Ishikawa (cell line): Measurements from ENCODE around the gene NEK8.

ENCODE experiments used
- CEBPB ChIP-seq: IDR thresholded peaks from 2 replicates; pipeline ENCODE4 v1.6.1; 2012
- CREB1 ChIP-seq: IDR thresholded peaks from 2 replicates; pipeline ENCODE4 v1.6.1; 2012; ENCODE audit warnings: low read depth
- EP300 ChIP-seq: IDR thresholded peaks from 2 replicates; pipeline ENCODE4 v1.6.1; 2012; ENCODE audit warnings: borderline replicate concordance
- RAD21 ChIP-seq: IDR thresholded peaks from 2 replicates; pipeline ENCODE4 v1.6.1; 2012; ENCODE audit warnings: low read depth
- REST ChIP-seq: IDR thresholded peaks from 2 replicates; pipeline ENCODE4 v1.6.1; 2012; ENCODE audit warnings: low read depth, mild to moderate bottlenecking
- TAF1 ChIP-seq: IDR thresholded peaks from 2 replicates; pipeline ENCODE4 v1.6.1; 2012; ENCODE audit warnings: low read depth, mild to moderate bottlenecking
- YY1 ChIP-seq: IDR thresholded peaks from 2 replicates; pipeline ENCODE4 v1.6.1; 2012; ENCODE audit warnings: low read depth
- ZBTB7A ChIP-seq: IDR thresholded peaks from 2 replicates; pipeline ENCODE4 v1.6.1; 2012; ENCODE audit warnings: low read depth
- TF ChIP-seq, protein P1 (sequence below): IDR thresholded peaks from 2 replicates; pipeline ENCODE4 v1.6.1; 2012

- TF ChIP-seq EP300 (no peak), YY1 (no peak), REST (no peak), ZBTB7A (no peak), RAD21 (no peak), CEBPB (no peak), TAF1 (no peak), CREB1 (no peak)
- TF ChIP-seq, protein P1, sequence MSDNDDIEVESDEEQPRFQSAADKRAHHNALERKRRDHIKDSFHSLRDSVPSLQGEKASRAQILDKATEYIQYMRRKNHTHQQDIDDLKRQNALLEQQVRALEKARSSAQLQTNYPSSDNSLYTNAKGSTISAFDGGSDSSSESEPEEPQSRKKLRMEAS, result no peak
Observed at GRCh38 chr17:28712705-28713415, 15.7 kb upstream of the NEK8 start.
